ENCODE data around the gene MCM9.

GRCh38 chr6:118775381-118775780, 159.6 kb downstream of the MCM9 start:
- TF ChIP-seq CTCF (IDR thresholded peaks at IDR 0.05): no peak
- no peak for TF ChIP-seq POLR2A (IDR thresholded peaks at IDR 0.05)
- TF ChIP-seq EP300 (IDR thresholded peaks at IDR 0.05): no peak
